HG03442 (cell line): ENCODE results near the gene C14orf119.

Experiments used
- ATAC-seq: cut with Tn5 transposase; IDR thresholded peaks from one replicate; pipeline ENCODE4 v1.9.1; 2021; ENCODE audit warnings: mild to moderate bottlenecking, moderate library complexity; ENCODE audit not compliant: unreplicated experiment

The C14orf119 gene

DNA sequence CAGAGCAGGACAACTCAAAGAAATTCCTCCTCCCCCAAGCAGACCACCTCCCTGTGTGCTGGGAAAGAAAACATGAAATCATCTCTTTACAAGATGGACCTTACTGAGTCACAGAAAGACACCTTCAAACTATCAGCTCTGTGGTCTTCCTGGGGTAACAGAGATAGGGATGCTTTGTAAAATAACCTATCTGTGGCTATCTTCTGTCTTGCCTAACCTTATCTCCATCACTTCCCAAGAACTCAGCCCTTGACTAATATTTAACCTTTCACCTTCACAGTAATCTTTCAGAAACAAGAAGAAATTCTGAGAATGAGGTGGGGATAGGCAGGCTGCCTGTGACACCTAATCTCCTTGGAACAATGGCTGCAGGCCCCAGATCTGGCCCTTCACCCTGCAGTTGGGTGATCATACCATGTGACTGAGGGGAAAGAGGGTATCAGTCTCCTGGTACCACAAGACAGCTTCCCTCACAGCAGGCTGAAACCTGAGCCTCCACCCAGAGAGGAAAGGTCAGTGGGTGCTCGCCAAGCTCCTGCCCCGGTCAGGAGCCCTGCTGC is 51.1 kb downstream of the C14orf119 start:
- no peak for ATAC-seq

DNA sequence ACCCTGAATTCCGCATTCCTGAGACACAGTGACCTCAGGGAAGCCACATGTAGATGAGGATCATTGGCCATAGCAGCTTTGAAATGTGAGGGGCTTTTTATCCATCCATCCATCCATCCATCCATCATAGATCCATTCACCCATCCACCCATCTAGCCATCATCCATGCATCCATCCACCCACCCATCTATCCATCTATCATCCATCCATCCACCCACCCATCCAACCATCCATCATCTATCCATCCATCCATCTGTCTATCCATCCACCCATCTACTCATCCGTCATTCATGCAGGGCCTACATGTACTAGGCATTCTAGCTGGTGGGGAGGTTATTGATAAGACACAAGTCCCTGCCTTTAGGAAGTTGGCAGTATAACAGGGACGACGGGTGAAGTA is 51.7 kb downstream of the C14orf119 start:
- no peak for ATAC-seq

DNA sequence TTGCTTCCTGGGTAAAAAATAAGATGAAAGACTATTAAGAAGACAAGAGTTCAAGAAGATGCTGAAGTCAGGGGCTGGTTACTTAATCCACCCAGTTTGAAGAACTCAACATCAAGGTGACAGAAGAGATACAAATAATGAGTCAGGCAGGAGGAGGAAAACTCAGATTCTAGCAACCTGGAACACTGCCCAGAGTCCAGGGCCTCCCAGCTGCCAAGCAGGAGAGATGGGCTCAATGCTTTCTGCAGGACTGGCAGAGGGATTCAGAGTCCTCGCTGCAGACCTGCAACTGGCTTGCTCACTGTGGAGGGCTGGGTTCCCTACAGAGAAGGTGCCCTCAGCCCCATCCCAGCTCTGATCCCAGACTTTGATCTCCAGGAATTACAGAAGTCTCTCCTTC is 52.4 kb downstream of the C14orf119 start:
- no peak for ATAC-seq

DNA sequence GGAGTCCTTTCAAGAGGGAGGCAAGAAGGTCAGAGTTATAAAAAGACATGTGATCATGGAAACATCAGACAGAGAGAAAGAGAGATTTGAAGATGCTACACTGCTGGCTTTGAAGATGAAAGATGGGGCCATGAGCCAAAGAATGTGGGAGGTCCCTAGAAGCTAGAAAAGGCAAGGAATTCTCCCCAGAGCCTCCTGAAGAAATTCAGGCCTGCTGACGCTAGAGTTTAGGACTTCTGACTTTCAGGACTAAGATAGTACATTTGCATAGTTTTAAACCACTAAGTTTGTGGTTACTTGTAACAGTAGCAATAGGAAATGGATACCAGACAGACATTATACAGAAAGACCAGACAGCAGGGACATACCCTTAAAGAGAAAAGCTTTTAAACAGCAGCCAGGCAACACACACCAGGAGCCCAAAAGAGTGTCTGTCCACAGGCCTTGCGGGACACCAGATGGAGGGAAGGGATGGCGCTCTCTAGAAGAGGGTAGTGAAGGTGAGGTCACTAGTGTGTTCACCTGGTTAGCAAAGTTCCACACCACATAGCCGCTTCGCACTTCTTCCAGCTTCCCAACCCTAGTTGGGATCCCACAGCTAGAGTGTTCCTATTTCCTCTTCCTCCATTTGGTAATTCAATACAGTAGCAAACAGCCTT is 53.4 kb downstream of the C14orf119 start:
- no peak for ATAC-seq

DNA sequence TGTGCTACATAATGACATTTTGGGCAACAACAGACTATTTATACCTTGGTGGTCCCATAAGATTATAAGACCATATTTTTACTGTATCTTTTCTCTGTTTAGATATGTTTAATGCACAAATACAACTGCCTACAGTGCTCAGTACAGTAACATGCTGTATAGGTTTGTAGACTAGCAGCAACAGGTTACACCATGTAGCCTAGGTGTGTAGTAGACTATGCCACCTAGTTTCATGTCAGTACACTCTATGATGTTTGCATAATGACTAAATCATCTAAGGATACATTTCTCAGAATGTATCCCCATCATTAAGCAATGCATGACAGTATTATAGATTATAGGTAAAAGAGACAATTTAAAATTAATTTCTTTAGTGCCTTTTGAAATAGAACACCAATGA is 54.4 kb downstream of the C14orf119 start:
- no peak for ATAC-seq
